IPS-15b (cell line): Measurements from ENCODE around the gene CENPQ.

Source experiments
- H3K27me3 ChIP-seq: one replicate; pipeline ENCODE4 v1.6.1; 2013; ENCODE audit warnings: low read length; ENCODE audit not compliant: control insufficient read depth, insufficient read depth
- H3K36me3 ChIP-seq: one replicate; pipeline ENCODE4 v1.6.1; 2013; ENCODE audit warnings: low read length; ENCODE audit not compliant: control insufficient read depth, insufficient read depth
- H3K4me1 ChIP-seq: one replicate; pipeline ENCODE4 v1.6.1; 2013; ENCODE audit warnings: mild to moderate bottlenecking, low read length; ENCODE audit not compliant: control insufficient read depth, insufficient read depth
- H3K4me3 ChIP-seq: one replicate; pipeline ENCODE4 v1.5.1; 2013; ENCODE audit warnings: low read depth, low read length
- H3K9ac ChIP-seq: one replicate; pipeline ENCODE4 v1.6.1; 2013; ENCODE audit warnings: low read depth, mild to moderate bottlenecking, low read length
- H3K9me3 ChIP-seq: one replicate; pipeline ENCODE4 v1.6.1; 2013; ENCODE audit warnings: mild to moderate bottlenecking, low read length; ENCODE audit not compliant: control insufficient read depth, insufficient read depth

The CENPQ gene

DNA sequence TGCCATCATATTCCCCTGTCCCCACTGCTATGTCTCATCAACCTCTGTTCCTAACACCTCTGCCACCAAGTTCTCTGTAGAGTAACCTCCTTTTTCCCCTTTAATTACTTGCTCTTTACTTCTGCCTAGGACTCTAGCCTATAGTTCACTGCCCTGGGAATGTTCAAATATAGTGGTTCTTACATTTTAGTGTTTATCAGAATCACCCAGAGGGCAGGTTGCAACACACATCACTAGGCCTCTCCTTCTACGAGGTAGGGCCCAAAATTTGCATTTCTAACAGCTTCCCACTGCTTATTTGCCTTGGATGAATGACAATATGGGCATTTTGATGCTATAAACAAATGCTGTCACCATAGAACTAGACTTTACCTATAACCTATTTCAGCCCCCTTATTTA lies 64.2 kb downstream of the CENPQ start:
- Histone ChIP-seq H3K9ac (no peak overlapping the region), H3K4me1 (peaks cover 13% of the 10 kb centered on the region), H3K36me3 (no peaks in the 10 kb centered on the region), H3K27me3 (no peaks in the 10 kb centered on the region), H3K4me3 (no peak overlapping the region), H3K9me3 (no peaks in the 10 kb centered on the region)

DNA sequence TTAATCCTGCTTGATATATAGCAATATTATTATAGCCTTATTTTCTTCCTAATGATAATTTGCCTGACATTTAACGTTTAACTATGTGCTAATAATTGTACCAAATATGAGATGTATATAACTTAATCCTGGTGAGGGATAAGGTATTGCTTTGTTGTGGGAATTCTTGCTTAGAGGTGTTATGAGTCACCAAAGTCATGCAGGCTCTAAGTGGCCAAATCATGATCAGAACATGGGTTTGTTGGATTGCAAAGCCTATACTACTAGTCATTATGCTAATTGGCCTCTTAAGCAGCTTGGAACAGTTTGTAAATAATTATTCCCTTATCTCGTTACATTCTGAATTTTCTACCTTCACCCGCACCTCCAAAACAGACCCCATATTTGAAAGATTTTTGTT lies 65.4 kb downstream of the CENPQ start:
- no peaks in the 10 kb centered on the region for H3K27me3 ChIP-seq
- no peaks in the 10 kb centered on the region for H3K9me3 ChIP-seq
- no peak overlapping the region for H3K4me3 ChIP-seq
- no peaks in the 10 kb centered on the region for H3K36me3 ChIP-seq
- H3K4me1 ChIP-seq: peaks cover 13% of the 10 kb centered on the region
- no peak overlapping the region for H3K9ac ChIP-seq

DNA sequence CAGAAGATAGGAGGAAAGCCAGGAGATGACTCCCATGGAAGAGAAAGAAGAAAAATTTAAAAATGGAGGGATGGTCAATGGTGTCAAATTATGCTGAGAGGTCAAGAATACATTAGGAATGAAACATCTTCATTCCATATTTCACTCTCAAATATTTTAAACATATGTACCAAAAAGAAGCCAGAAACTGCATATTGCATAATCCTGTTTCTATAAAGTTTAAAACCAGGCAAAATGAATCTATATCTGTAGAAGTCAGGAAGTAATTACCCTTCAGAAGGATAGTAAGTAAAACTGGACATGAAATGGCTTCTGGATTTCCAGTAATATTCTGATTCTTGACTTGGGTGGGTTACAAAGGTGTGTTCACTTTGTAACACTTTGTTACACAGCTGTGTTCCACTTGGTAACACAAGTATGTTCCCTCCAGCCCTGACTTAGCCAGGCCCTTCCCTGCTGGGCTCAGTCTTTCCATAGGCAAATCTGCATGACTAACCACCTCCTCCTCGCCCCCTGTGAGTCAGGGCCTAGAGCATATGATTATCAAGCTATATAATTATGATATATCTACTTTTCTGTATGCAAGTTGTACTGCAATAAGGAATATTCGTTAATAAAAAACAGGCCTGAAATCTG lies 67.1 kb downstream of the CENPQ start:
- H3K9ac ChIP-seq: no peak overlapping the region
- no peaks in the 10 kb centered on the region for H3K27me3 ChIP-seq
- H3K9me3 ChIP-seq: no peaks in the 10 kb centered on the region
- H3K4me1 ChIP-seq: peaks cover 13% of the 10 kb centered on the region
- H3K4me3 ChIP-seq: no peak overlapping the region
- H3K36me3 ChIP-seq: no peaks in the 10 kb centered on the region

- Histone ChIP-seq H3K36me3 (no peaks in the 10 kb centered on the region), H3K9ac (no peak overlapping the region), H3K4me3 (no peak overlapping the region), H3K27me3 (no peaks in the 10 kb centered on the region), H3K9me3 (no peaks in the 10 kb centered on the region), H3K4me1 (peaks cover 10% of the 10 kb centered on the region)
These were observed 68.8 kb downstream of the CENPQ start for GRCh38 chr6:49531774-49532569.

- Histone ChIP-seq H3K4me3 (no peak overlapping the region), H3K36me3 (no peaks in the 10 kb centered on the region), H3K27me3 (no peaks in the 10 kb centered on the region), H3K9me3 (no peaks in the 10 kb centered on the region), H3K4me1 (no peaks in the 10 kb centered on the region), H3K9ac (no peak overlapping the region)
These were observed 72.6 kb downstream of the CENPQ start for GRCh38 chr6:49535795-49536194.

- Histone ChIP-seq H3K4me3 (no peak overlapping the region), H3K36me3 (no peaks in the 10 kb centered on the region), H3K4me1 (no peaks in the 10 kb centered on the region), H3K27me3 (no peaks in the 10 kb centered on the region), H3K9ac (no peak overlapping the region), H3K9me3 (no peaks in the 10 kb centered on the region)
These were observed 75.9 kb downstream of the CENPQ start for GRCh38 chr6:49539102-49539501.

DNA sequence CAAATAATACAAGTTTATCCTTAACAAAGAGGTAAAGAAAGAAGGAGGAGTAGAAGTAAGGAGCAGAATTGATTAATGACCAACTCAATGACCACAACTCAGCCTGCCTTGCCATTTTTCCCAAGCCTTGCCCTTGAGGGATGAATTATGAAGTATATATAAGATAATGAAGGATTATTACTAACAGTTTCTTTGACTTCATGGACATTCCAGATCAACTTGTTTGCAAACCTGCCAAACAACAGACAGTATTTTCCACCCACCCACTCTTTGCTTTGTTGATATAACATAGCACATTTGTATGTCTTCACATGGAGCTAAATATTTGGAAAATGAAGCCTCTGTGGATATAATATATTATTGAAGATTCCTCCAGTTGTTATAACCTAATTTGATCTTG lies 77.4 kb downstream of the CENPQ start:
- Histone ChIP-seq H3K4me1 (no peaks in the 10 kb centered on the region), H3K9me3 (no peaks in the 10 kb centered on the region), H3K27me3 (no peaks in the 10 kb centered on the region), H3K9ac (no peak overlapping the region), H3K36me3 (no peaks in the 10 kb centered on the region), H3K4me3 (no peak overlapping the region)

DNA sequence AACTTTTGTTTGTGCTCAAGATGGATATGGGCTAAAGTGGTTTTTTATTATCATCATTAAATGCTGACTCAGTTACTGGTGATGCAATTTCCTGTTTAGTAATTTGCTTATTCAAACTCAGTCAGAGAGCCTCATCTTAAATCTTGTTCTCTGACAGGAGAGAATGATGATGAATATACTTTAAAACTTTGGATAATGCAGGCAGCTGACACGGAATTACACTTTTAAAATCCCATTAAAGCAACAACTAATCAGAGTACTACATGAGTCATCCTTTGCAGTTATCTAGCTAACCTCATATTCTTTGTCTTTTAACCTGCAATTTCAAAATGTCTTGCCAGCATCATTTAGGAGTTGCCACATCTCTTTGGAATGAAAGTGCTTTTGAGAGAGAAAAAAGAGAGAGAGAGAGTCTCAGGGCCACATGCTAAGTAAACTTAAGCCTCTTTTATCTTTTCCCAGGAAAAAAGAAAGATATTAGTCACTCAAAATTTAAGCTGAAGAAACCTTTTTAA lies 78.1 kb downstream of the CENPQ start:
- Histone ChIP-seq H3K27me3 (no peaks in the 10 kb centered on the region), H3K36me3 (no peaks in the 10 kb centered on the region), H3K9me3 (no peaks in the 10 kb centered on the region), H3K4me1 (no peaks in the 10 kb centered on the region), H3K9ac (no peak overlapping the region), H3K4me3 (no peak overlapping the region)

DNA sequence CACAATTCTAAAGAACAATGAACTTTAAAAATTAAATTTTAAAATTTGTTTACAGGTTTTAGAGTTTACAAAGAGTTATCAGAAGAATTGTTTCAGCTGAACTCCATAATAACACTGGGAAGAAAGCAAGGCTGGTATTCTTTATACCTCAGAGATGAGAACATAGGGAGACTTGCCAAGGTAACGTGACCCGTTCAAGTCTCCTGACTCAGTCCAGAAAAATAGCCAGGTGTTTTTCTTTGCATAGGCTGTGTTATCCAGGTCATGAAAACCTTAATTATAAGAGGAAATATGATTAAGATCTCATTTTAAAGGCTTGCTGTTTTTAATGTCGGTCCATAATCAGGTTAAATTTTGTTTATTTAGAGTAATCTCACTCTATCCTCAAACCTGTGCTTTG lies 78.8 kb downstream of the CENPQ start:
- no peak overlapping the region for H3K9ac ChIP-seq
- H3K27me3 ChIP-seq: no peaks in the 10 kb centered on the region
- H3K9me3 ChIP-seq: no peaks in the 10 kb centered on the region
- no peak overlapping the region for H3K4me3 ChIP-seq
- H3K36me3 ChIP-seq: no peaks in the 10 kb centered on the region
- no peaks in the 10 kb centered on the region for H3K4me1 ChIP-seq
